Psoas muscle (tissue), 8 donors: Measurements from ENCODE around the gene FYN. TPM values are rescaled to one million over a fixed set of nuclear protein-coding genes. Genes with fewer than 3 reads are reported as not detected.

Source experiments
- ATAC-seq, 4 donors: fragments of 200-7000 bp; cut with Tn5 transposase; one replicate each; pipeline ENCODE4 v1.9.1; 2020; ENCODE audit warnings: moderate library complexity in 3 of 4, mild to moderate bottlenecking in 2 of 4
- DNase-seq, 2 donors: peaks; one replicate each; pipeline ENCODE4 v3.0.0-alpha.2; 2020
- H3K27ac ChIP-seq: fragments of 200-600 bp; one replicate; pipeline ENCODE4 v1.8.0; 2022
- H3K27me3 ChIP-seq, 3 donors: fragments of 200-600 bp in 1 of 3; one replicate each; pipeline versions ENCODE4 v1.6.1 to v1.8.0; 2013 to 2022; ENCODE audit warnings: low read length in 2 of 3, mild to moderate bottlenecking in 2 of 3, moderate library complexity in 1 of 3; ENCODE audit not compliant: insufficient read depth in 3 of 3
- H3K36me3 ChIP-seq, 2 donors: fragments of 200-600 bp in 1 of 2; one replicate each; pipeline versions ENCODE4 v1.6.1 to v1.8.0; 2013 to 2022; ENCODE audit warnings: low read depth in 1 of 2, mild to moderate bottlenecking in 1 of 2, moderate library complexity in 1 of 2; ENCODE audit not compliant: insufficient read depth in 1 of 2
- H3K4me1 ChIP-seq: fragments of 200-600 bp; one replicate; pipeline ENCODE4 v1.8.0; 2022
- H3K4me3 ChIP-seq: fragments of 200-600 bp; one replicate; pipeline ENCODE4 v1.8.0; 2022; ENCODE audit warnings: mild to moderate bottlenecking
- H3K9me3 ChIP-seq: fragments of 200-600 bp; one replicate; pipeline ENCODE4 v1.8.0; 2022
- CTCF ChIP-seq: fragments of 200-600 bp; IDR thresholded peaks from one replicate; pipeline ENCODE4 v1.8.0; 2022; ENCODE audit warnings: antibody characterized with exemption
- WGBS, 3 donors: extraction: QIAGEN DNeasy Blood & Tissue Kit; methylation state at CpG; one replicate each; pipeline versions ENCODE4 v1.1.6 to v1.1.7; 2013; 5-methylcytosine and 5-hydroxymethylcytosine counted together
- intact Hi-C, 2 donors: fragments of 100-400 bp; cut with DNase I; formaldehyde crosslinking; loops; one replicate each; pipeline versions ENCODE4 v1.11.0 to v1.14.2; 2022
- polyA plus RNA-seq, 3 donors: library from polyadenylated mRNA; stranded (reverse); fragments of 200-250 nt; gene quantifications; one replicate each; pipeline ENCODE4 v1.2.3, GENCODE V29; 2013
- total RNA-seq, 4 donors: library from RNA; stranded (reverse); fragmentation: NEBNext Ultra II Directional in 2 of 4; extraction: Animal tissue kit (Norgen Biotek cat#: 25700) in 2 of 4; gene quantifications; one replicate each; pipeline versions ENCODE4 v1.2.1 to v1.2.4, GENCODE V29; 2021 to 2023
- donor health status: healthy with polysubstance abuse.
- donor health status: DM: no; HTN: no; CAD: no; lungs with moderate emphysema.
- donor health status: Bipolar disorder and iron deficiency.
- donor health status: healthy.
- donor health status: DM: yes; HTN: yes; CAD: no.
- donor health status: DM: no; HTN: no; CAD: no.
- donor health status: DM: no; HTN: no; CAD: no.
- donor health status: DM: yes; HTN: yes; CAD: no.

Gene FYN
- total and polyA plus RNA-seq, 7 donors = 7.1 to 27.8 (median 12.3) TPM

- no peak for DNase-seq
- H3K9me3 ChIP-seq = no peaks in the 10 kb centered on the region
- H3K4me3 ChIP-seq = no peak overlapping the region
- intact Hi-C loops = loop anchor here in 1 of 2 donors (5.0 to 10.0 kb wide), 2 partner anchors 171 to 389 kb away; partner anchors contain the start of gene REV3L
- H3K4me1 ChIP-seq = peaks cover 42% of the 10 kb centered on the region
- WGBS, 3 donors = 97 to 100% (median 100%) methylated on average over 1 of the region's 1 CpG
- no peaks in the 10 kb centered on the region for H3K36me3 ChIP-seq
- H3K27me3 ChIP-seq = no peaks in the 10 kb centered on the region
- TF ChIP-seq CTCF = no peak
- no peak for ATAC-seq
- H3K27ac ChIP-seq = no peak overlapping the region
Observed at GRCh38 chr6:111653434-111653833, 219.8 kb downstream of the FYN start.

- H3K4me3 ChIP-seq = no peak overlapping the region
- H3K36me3 ChIP-seq = no peaks in the 10 kb centered on the region
- no peaks in the 10 kb centered on the region for H3K27me3 ChIP-seq
- peak overlapping the region; percentile 75 for H3K27ac ChIP-seq
- H3K9me3 ChIP-seq = no peaks in the 10 kb centered on the region
- TF ChIP-seq CTCF = no peak
- DNase-seq (no peak), ATAC-seq (no peak)
- H3K4me1 ChIP-seq = peaks cover 44% of the 10 kb centered on the region
- intact Hi-C loops = loop anchor here in 1 of 2 donors (5.0 to 10.0 kb wide), 2 partner anchors 170 to 387 kb away; partner anchors contain the start of gene REV3L
- 91 to 94% (median 93%) methylated on average over 5 of the region's 5 CpGs for WGBS, 3 donors
Observed at GRCh38 chr6:111652156-111652555, 221.1 kb downstream of the FYN start.

- no peak for TF ChIP-seq CTCF
- H3K9me3 ChIP-seq = no peaks in the 10 kb centered on the region
- no peaks in the 10 kb centered on the region for H3K27me3 ChIP-seq
- no peak overlapping the region for H3K4me3 ChIP-seq
- DNase-seq = peak; percentile 77 to 92
- 45 to 60% (median 46%) methylated on average over 13 of the region's 13 CpGs for WGBS, 3 donors
- no peaks in the 10 kb centered on the region for H3K36me3 ChIP-seq
- peak; percentile 70 to 85 (median 83) for ATAC-seq
- peak overlapping the region; percentile 75 for H3K27ac ChIP-seq
- intact Hi-C loops = loop anchor here in 1 of 2 donors (5.0 to 10.0 kb wide), 2 partner anchors 169 to 387 kb away; partner anchors contain the start of gene REV3L
- peaks cover 39% of the 10 kb centered on the region for H3K4me1 ChIP-seq
Observed at GRCh38 chr6:111651185-111652034, 221.8 kb downstream of the FYN start.

- peak overlapping the region; percentile 75 for H3K27ac ChIP-seq
- ATAC-seq = no peak
- peaks cover 39% of the 10 kb centered on the region for H3K4me1 ChIP-seq
Observed at GRCh38 chr6:111650049-111650448, 223.2 kb downstream of the FYN start.

More at GRCh38 chr6:111650049-111650448, 223.2 kb downstream of the FYN start:
- WGBS, 3 donors = 75 to 86% (median 75%) methylated on average over 9 of the region's 9 CpGs
- intact Hi-C loops = loop anchor here in 1 of 2 donors (5.0 to 10.0 kb wide), 2 partner anchors 168 to 385 kb away; partner anchors contain the start of gene REV3L
- DNase-seq = no peak
- H3K27me3 ChIP-seq = no peaks in the 10 kb centered on the region
- no peaks in the 10 kb centered on the region for H3K36me3 ChIP-seq
- H3K9me3 ChIP-seq = no peaks in the 10 kb centered on the region
- no peak for TF ChIP-seq CTCF
- H3K4me3 ChIP-seq = no peak overlapping the region
